GM12874 (cell line): ENCODE measurements around the gene PROX1.

Experiments used
- CTCF ChIP-seq: IDR thresholded peaks from 2 replicates; pipeline ENCODE4 v1.5.1; 2011; ENCODE audit warnings: low read depth, mild to moderate bottlenecking, control low read depth, low read length, moderate library complexity; ENCODE audit not compliant: insufficient read depth

Gene PROX1

GRCh38 chr1:214018386-214019268 is 30.9 kb downstream of the PROX1 start:
- TF ChIP-seq CTCF: no peak

GRCh38 chr1:214019499-214019898 is 31.7 kb downstream of the PROX1 start:
- TF ChIP-seq CTCF: no peak

- no peak for TF ChIP-seq CTCF
Observed at GRCh38 chr1:214021321-214021720, 33.5 kb downstream of the PROX1 start.

GRCh38 chr1:214022229-214022791 is 34.5 kb downstream of the PROX1 start:
- no peak for TF ChIP-seq CTCF

- TF ChIP-seq CTCF: no peak
Observed at GRCh38 chr1:214022810-214023425, 35.1 kb downstream of the PROX1 start.

- no peak for TF ChIP-seq CTCF
Observed at GRCh38 chr1:214026985-214027384, 39.2 kb downstream of the PROX1 start.

- no peak for TF ChIP-seq CTCF
Observed at GRCh38 chr1:214027498-214027897, 39.7 kb downstream of the PROX1 start.
